Spleen (tissue), 7 donors: Measurements from ENCODE around the gene CCDC47.

Experiments used
- POLR2AphosphoS5 ChIP-seq, 3 donors: sonication (generic); formaldehyde crosslinking; IDR thresholded peaks; one replicate each; pipeline ENCODE4 v1.5.1; 2017; ENCODE audit warnings: antibody characterized with exemption in 3 of 3
- TF ChIP-seq, protein P1 (sequence below), 11 experiments: fragments of 200-600 bp in 7 of 11; fragments of 450-650 bp in 4 of 11; sonication (generic) in 4 of 11; IDR thresholded peaks in 8 of 11; conservative IDR thresholded peaks in 3 of 11; 1 replicate in 7 of 11; 2 replicates in 4 of 11; pipeline versions ENCODE4 v1.4.0 to v1.8.0; 2016 to 2021; ENCODE audit warnings: antibody characterized with exemption in 11 of 11, inconsistent platforms in 4 of 11, mild to moderate bottlenecking in 1 of 11
- donor health status: DM: no; HTN: no; CAD: no; lungs with moderate emphysema.
- donor health status: DM: no; HTN: no; CAD: no.
- donor health status: DM: no; HTN: no; CAD: no.

- TF ChIP-seq, protein P1, sequence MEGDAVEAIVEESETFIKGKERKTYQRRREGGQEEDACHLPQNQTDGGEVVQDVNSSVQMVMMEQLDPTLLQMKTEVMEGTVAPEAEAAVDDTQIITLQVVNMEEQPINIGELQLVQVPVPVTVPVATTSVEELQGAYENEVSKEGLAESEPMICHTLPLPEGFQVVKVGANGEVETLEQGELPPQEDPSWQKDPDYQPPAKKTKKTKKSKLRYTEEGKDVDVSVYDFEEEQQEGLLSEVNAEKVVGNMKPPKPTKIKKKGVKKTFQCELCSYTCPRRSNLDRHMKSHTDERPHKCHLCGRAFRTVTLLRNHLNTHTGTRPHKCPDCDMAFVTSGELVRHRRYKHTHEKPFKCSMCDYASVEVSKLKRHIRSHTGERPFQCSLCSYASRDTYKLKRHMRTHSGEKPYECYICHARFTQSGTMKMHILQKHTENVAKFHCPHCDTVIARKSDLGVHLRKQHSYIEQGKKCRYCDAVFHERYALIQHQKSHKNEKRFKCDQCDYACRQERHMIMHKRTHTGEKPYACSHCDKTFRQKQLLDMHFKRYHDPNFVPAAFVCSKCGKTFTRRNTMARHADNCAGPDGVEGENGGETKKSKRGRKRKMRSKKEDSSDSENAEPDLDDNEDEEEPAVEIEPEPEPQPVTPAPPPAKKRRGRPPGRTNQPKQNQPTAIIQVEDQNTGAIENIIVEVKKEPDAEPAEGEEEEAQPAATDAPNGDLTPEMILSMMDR (IDR thresholded peaks at IDR 0.05 in 8 of 11, conservative IDR thresholded peaks at IDR 0.05 in 3 of 11) = no peak
- TF ChIP-seq POLR2AphosphoS5 (IDR thresholded peaks at IDR 0.05) = no peak
Observed at GRCh38 chr17:63819131-63819530, 45.7 kb upstream of the CCDC47 start.
